GM23338 (cell line): ENCODE data around the gene KCTD21. TPM values are rescaled to one million over a fixed set of nuclear protein-coding genes. Genes with fewer than 3 reads are reported as not detected.
"Not testable (repeated sequence)": the region's sequence is repeated elsewhere in the genome, so short reads cannot be mapped to it uniquely, and the experiment has no call there.

Experiments
- ATAC-seq: fragments of 200-7000 bp; cut with Tn5 transposase; 3 replicates; pipeline ENCODE4 v1.9.1; 2020
- DNase-seq: peaks from one replicate; pipeline ENCODE4 v3.0.0-alpha.2; 2015; ENCODE audit warnings: low spot score
- H2AFZ ChIP-seq: fragments of 200-600 bp; sonication (generic); 2 replicates; pipeline ENCODE4 v1.8.0; 2016; ENCODE audit warnings: antibody characterized with exemption, mild to moderate bottlenecking, moderate library complexity
- H3F3A ChIP-seq: fragments of 200-600 bp; sonication (generic); replicated peaks from 2 replicates; pipeline ENCODE4 v1.8.0; 2017; ENCODE audit warnings: antibody characterized with exemption, mixed run types, low read depth
- H3K27ac ChIP-seq: fragments of 200-600 bp; sonication (generic); 2 replicates; pipeline ENCODE4 v1.6.1; 2016; ENCODE audit warnings: low read depth
- H3K27me3 ChIP-seq: fragments of 200-600 bp; sonication (generic); 2 replicates; pipeline ENCODE4 v1.8.0; 2016; ENCODE audit warnings: mild to moderate bottlenecking, mixed run types, moderate library complexity; ENCODE audit not compliant: insufficient read depth
- H3K36me3 ChIP-seq: fragments of 200-600 bp; sonication (generic); 2 replicates; pipeline ENCODE4 v1.8.0; 2016; ENCODE audit warnings: mild to moderate bottlenecking; ENCODE audit not compliant: insufficient read depth
- H3K4me1 ChIP-seq: fragments of 200-600 bp; sonication (generic); 2 replicates; pipeline ENCODE4 v1.8.0; 2016; ENCODE audit warnings: mild to moderate bottlenecking, moderate library complexity; ENCODE audit not compliant: insufficient read depth
- H3K4me2 ChIP-seq: fragments of 200-600 bp; sonication (generic); 2 replicates; pipeline ENCODE4 v1.7.1; 2017; ENCODE audit warnings: mixed run types
- H3K4me3 ChIP-seq: fragments of 200-600 bp; sonication (generic); 2 replicates; pipeline ENCODE4 v1.6.1; 2016; ENCODE audit warnings: mixed run types
- H3K79me2 ChIP-seq: fragments of 200-600 bp; sonication (generic); replicated peaks from 2 replicates; pipeline ENCODE4 v1.8.0; 2017; ENCODE audit warnings: mild to moderate bottlenecking; ENCODE audit not compliant: insufficient read depth
- H3K9me2 ChIP-seq: fragments of 200-600 bp; sonication (generic); 2 replicates; pipeline ENCODE4 v1.8.0; 2017; ENCODE audit not compliant: insufficient read depth
- H4K20me1 ChIP-seq: fragments of 200-600 bp; sonication (generic); replicated peaks from 2 replicates; pipeline ENCODE4 v1.8.0; 2017; ENCODE audit warnings: mild to moderate bottlenecking; ENCODE audit not compliant: insufficient read depth
- H3K27ac Mint-ChIP-seq: 2 replicates; pipeline ENCODE4 v1.8.0; 2020; ENCODE audit warnings: inconsistent platforms, mild to moderate bottlenecking, moderate library complexity, mixed read lengths
- H3K27me3 Mint-ChIP-seq: 3 replicates; pipeline ENCODE4 v1.8.0; 2022; ENCODE audit warnings: low read depth, mild to moderate bottlenecking, moderate library complexity, mixed read lengths, inconsistent platforms; ENCODE audit not compliant: insufficient read depth, poor library complexity
- H3K36me3 Mint-ChIP-seq: 3 replicates; pipeline ENCODE4 v1.8.0; 2021; ENCODE audit warnings: low read depth, mild to moderate bottlenecking, inconsistent platforms, moderate library complexity, mixed read lengths
- H3K4me1 Mint-ChIP-seq: 3 replicates; pipeline ENCODE4 v1.8.0; 2020; ENCODE audit warnings: mild to moderate bottlenecking, inconsistent platforms, mixed read lengths
- H3K4me3 Mint-ChIP-seq: 3 replicates; pipeline ENCODE4 v1.8.0; 2021; ENCODE audit warnings: moderate library complexity, mild to moderate bottlenecking, inconsistent platforms, mixed read lengths
- H3K9me3 Mint-ChIP-seq: 3 replicates; pipeline ENCODE4 v1.8.0; 2020; ENCODE audit warnings: moderate library complexity, mild to moderate bottlenecking, inconsistent platforms, mixed read lengths
- JUNB ChIP-seq: IDR thresholded peaks from one replicate; pipeline ENCODE4 v1.6.1; 2016; ENCODE audit warnings: antibody characterized with exemption; ENCODE audit not compliant: unreplicated experiment
- NANOG ChIP-seq: IDR thresholded peaks from 2 replicates; pipeline ENCODE4 v1.6.1; 2016; ENCODE audit warnings: antibody characterized with exemption, borderline replicate concordance
- STAT1 ChIP-seq: IDR thresholded peaks from one replicate; pipeline ENCODE4 v1.6.1; 2016; ENCODE audit warnings: antibody characterized with exemption; ENCODE audit not compliant: unreplicated experiment
- ZNF114 ChIP-seq: fragments of 250-450 bp; sonication (Bioruptor Pico); IDR thresholded peaks from 2 replicates; pipeline ENCODE4 v1.5.0; 2020; ENCODE audit warnings: mild to moderate bottlenecking, moderate library complexity
- ZNF331 ChIP-seq: fragments of 250-450 bp; sonication (Bioruptor Pico); IDR thresholded peaks from 2 replicates; pipeline ENCODE4 v1.5.0; 2020; ENCODE audit warnings: low read depth, mild to moderate bottlenecking, moderate library complexity
- polyA plus RNA-seq: library from polyadenylated mRNA; unstranded; fragments of >200 nt; fragmentation: Nextera tagmentation; extraction: Ambion mirVana; gene quantifications from 2 replicates; pipeline ENCODE4 v1.2.1, GENCODE V29; 2016
- total RNA-seq: library from RNA; depleted of rRNA; stranded (reverse); fragments of >200 nt; shearing (Covaris generic); gene quantifications from 2 replicates; pipeline ENCODE4 v1.2.3, GENCODE V29; 2014
- TF ChIP-seq, protein P1 (sequence below): IDR thresholded peaks from 2 replicates; pipeline ENCODE4 v1.6.1; 2016; ENCODE audit warnings: antibody characterized with exemption
- TF ChIP-seq, protein P2 (sequence below), 2 experiments: fragments of 200-600 bp in 1 of 2; sonication (generic) in 1 of 2; conservative IDR thresholded peaks; 2 replicates each; pipeline versions ENCODE4 v1.5.1 to v1.6.1; 2016 to 2017; ENCODE audit warnings: antibody characterized with exemption in 2 of 2, low read depth in 2 of 2, mild to moderate bottlenecking in 2 of 2, moderate library complexity in 1 of 2

Gene KCTD21
- total and polyA plus RNA-seq, 2 experiments from 2014 or later: 1.0 to 3.7 TPM

DNA sequence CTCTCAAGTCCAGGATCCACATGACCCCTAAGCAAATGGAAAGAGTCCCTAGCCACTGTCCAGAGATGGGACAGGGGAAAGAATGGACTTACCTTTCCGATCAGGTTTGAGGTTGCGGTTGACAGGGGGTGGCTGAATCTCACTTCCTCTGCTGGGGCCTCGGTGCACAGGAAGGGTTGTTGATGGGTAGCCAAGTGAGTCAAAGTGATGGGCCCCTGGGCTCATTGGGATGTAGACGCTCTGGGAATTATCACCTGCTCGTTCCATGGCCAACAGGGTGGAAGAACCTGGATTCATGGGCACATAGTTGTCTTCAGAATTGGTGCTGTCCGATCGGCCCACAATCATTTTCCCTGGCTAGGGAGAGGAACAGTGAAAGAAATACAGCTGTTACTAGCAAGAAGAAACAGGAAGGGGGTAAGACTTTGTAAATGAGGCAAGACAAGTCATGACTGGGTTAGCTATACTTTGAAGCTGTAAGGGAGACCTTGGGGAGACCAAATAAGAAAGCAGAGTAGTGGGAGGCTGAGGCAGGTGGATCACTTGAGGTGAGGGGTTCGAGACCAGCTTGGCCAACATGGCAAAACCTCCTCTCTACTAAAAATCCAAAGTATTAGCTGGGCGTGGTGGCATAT is 35.0 kb upstream of the KCTD21 start (continued):
- TF ChIP-seq, protein P1, sequence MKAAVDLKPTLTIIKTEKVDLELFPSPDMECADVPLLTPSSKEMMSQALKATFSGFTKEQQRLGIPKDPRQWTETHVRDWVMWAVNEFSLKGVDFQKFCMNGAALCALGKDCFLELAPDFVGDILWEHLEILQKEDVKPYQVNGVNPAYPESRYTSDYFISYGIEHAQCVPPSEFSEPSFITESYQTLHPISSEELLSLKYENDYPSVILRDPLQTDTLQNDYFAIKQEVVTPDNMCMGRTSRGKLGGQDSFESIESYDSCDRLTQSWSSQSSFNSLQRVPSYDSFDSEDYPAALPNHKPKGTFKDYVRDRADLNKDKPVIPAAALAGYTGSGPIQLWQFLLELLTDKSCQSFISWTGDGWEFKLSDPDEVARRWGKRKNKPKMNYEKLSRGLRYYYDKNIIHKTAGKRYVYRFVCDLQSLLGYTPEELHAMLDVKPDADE: no peak
- no peak for TF ChIP-seq NANOG
- TF ChIP-seq STAT1: no peak

DNA sequence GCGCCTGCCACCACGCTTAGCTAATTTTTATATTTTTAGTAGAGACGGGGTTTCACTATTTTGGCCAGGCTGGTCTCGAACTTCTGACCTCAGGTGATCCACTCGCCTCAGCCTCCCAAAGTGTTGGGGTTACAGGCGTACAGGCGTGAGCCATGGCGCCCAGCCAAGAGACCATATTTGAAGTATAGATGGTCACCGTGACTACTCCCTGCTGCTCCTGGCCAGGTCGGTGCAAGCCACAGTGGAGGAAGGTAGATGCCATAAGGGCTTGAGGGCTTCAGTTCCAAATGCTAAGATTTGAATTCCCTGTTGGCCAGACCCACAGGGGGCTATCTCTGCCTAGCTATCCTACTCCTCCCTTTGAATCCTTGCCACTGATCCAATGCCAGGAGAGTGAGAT is 34.3 kb upstream of the KCTD21 start:
- not testable (repeated sequence) for H3K27me3 ChIP-seq, H3K4me1 ChIP-seq, H3K4me3 Mint-ChIP-seq, H2AFZ ChIP-seq, DNase-seq, H3K79me2 ChIP-seq, H3K4me3 ChIP-seq, H3K4me1 Mint-ChIP-seq, H3F3A ChIP-seq, H3K36me3 ChIP-seq, H3K4me2 ChIP-seq, H3K27ac ChIP-seq, H4K20me1 ChIP-seq, H3K27me3 Mint-ChIP-seq, ATAC-seq, H3K9me2 ChIP-seq, H3K9me3 Mint-ChIP-seq, H3K27ac Mint-ChIP-seq
- H3K36me3 Mint-ChIP-seq: peaks cover 13% of the 10 kb centered on the region; the same call in 1 of the 3 replicates

DNA sequence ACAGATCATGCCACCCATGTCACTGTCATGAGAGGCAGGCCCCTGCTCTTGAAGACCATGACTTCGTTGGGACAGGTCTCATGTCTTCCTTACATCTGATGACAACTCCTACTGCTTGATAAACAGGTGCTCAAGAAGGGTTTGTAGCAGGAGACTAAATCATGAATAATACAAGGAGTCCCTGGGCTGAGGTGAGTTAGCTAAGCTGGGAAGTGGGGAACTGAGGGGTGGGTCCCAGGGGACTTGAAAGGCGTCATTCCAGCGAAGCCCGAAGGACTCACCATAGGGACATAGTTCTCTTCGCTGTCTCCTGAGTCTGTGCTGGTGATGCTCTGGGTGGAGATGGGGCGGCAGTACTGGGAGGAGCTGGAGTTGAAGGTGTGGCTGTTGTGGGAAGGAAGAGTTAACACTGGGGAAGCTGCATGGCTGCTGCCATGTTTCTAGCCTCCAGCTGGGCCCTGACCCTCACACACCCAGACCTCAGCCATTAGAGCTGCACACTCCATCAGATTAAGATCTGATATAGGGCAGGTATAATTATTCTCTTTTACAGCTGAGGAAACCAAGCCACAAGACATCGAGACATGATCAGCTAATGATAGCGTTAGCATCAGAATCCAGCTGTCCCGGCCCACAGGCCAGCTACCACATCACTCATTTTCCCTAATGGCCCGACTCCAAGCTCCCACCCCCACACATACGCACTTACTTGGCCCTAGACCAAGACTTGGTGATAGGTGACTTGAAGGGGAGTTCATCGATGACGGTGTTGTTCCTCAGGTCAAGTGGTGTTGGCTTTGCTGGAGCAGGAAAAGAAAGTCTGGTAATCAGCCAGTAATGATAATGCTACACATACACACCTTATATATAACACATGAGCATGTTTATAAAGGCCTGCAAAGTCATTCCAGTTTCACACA is 33.2 kb upstream of the KCTD21 start:
- Mint-ChIP-seq H3K4me1 (no peaks in the 10 kb centered on the region; the same call in 2 of the 3 replicates), H3K36me3 (peaks cover 13% of the 10 kb centered on the region; the same call in 1 of the 3 replicates), H3K27me3 (peaks cover 4% of the 10 kb centered on the region), H3K9me3 (no peaks in the 10 kb centered on the region; the same call in 2 of the 3 replicates), H3K4me3 (no peak overlapping the region), H3K27ac (no peak overlapping the region)
- TF ChIP-seq ZNF331 (CRISPR knock-in tag) (no peak), JUNB (no peak), ZNF114 (no peak)
- TF ChIP-seq, protein P2, sequence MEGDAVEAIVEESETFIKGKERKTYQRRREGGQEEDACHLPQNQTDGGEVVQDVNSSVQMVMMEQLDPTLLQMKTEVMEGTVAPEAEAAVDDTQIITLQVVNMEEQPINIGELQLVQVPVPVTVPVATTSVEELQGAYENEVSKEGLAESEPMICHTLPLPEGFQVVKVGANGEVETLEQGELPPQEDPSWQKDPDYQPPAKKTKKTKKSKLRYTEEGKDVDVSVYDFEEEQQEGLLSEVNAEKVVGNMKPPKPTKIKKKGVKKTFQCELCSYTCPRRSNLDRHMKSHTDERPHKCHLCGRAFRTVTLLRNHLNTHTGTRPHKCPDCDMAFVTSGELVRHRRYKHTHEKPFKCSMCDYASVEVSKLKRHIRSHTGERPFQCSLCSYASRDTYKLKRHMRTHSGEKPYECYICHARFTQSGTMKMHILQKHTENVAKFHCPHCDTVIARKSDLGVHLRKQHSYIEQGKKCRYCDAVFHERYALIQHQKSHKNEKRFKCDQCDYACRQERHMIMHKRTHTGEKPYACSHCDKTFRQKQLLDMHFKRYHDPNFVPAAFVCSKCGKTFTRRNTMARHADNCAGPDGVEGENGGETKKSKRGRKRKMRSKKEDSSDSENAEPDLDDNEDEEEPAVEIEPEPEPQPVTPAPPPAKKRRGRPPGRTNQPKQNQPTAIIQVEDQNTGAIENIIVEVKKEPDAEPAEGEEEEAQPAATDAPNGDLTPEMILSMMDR (conservative IDR thresholded peaks at IDR 0.05; ENCODE audit: low read depth in 2 of 2): no peak
- no peaks in the 10 kb centered on the region for H3K36me3 ChIP-seq
- no peak overlapping the region for H3K4me3 ChIP-seq
- DNase-seq (no peak), ATAC-seq (no peak)
- no peak overlapping the region for H3K4me2 ChIP-seq
- no peaks in the 10 kb centered on the region for H3K27me3 ChIP-seq
- no peaks in the 10 kb centered on the region for H3K79me2 ChIP-seq
- no peaks in the 10 kb centered on the region for H3F3A ChIP-seq
- no peak overlapping the region for H3K27ac ChIP-seq
- no peaks in the 10 kb centered on the region for H3K4me1 ChIP-seq
- no peak overlapping the region for H2AFZ ChIP-seq
- no peaks in the 10 kb centered on the region for H4K20me1 ChIP-seq
- no peaks in the 10 kb centered on the region for H3K9me2 ChIP-seq
